GM12872 (cell line): ENCODE data around the gene SLC1A5.

Source experiments
- TF ChIP-seq, protein P1 (sequence below): IDR thresholded peaks from 3 replicates; pipeline ENCODE4 v1.5.1; 2011; ENCODE audit warnings: low read depth, mild to moderate bottlenecking, low read length, moderate library complexity; ENCODE audit not compliant: insufficient read depth

The SLC1A5 gene

DNA sequence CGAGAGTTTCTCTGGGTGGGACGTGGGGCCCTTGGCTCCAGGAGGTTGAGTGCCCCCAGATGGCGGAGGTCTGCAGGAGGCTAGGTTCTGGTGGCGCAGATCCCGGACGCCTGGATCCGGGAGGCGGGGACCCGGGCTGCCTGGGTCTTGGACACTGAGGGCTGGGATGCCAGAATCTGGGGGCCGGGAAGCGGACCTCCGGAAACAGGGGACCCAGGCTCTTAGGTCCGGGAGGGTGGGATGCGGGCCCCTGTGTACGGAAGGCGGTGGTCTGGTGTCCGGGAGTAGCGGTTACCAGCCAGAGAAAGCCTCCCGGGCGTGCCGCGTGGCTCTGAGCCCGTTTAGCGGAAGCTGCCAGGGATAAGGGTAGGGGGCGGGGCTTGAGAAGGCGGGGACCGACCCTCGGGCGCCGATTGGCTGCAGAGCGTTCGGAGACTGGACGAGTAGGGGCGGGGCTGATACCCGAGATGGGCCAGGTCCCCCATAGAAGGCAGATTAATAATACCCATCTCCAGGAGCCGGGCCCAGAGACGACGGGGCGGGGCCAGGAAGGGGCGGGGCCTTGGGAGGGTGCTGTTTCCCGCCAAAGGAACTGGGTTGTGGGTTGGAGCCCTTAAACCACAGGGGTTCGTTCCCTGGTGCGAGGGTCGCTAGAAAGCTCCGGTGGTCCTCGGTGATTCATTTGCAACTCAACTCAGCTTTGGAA is at the start of gene SLC1A5:
Gene SLC1A5, minus strand, starts transcription at position 333 of the 706 bp plus-strand sequence. CDS start 629 bp downstream, outside the sequence.
- TF ChIP-seq, protein P1, sequence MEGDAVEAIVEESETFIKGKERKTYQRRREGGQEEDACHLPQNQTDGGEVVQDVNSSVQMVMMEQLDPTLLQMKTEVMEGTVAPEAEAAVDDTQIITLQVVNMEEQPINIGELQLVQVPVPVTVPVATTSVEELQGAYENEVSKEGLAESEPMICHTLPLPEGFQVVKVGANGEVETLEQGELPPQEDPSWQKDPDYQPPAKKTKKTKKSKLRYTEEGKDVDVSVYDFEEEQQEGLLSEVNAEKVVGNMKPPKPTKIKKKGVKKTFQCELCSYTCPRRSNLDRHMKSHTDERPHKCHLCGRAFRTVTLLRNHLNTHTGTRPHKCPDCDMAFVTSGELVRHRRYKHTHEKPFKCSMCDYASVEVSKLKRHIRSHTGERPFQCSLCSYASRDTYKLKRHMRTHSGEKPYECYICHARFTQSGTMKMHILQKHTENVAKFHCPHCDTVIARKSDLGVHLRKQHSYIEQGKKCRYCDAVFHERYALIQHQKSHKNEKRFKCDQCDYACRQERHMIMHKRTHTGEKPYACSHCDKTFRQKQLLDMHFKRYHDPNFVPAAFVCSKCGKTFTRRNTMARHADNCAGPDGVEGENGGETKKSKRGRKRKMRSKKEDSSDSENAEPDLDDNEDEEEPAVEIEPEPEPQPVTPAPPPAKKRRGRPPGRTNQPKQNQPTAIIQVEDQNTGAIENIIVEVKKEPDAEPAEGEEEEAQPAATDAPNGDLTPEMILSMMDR, result no peak

DNA sequence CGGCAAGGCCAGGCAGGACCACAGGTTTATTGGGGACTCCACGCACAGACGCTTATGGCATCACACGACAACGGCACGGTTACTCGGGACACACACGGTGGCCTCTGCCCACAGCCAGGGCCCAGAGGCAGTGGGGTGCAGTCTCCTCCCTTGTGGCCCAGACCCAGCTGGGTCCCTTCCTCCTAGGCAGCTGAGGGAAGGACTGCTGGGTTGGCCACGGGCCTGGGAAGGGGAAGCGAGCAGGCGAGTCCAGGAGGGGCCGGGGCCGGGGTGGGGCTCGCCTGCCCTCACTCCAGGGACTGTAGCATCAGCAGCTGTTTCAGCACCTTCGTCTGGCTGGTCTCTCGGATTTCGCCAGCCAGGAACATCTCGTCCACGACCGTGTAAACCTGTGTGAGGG is 49.8 kb upstream of the SLC1A5 start:
- TF ChIP-seq, protein P1, result no peak

GRCh38 chr19:46834984-46835383 is 46.6 kb upstream of the SLC1A5 start:
- TF ChIP-seq, protein P1, result no peak

DNA sequence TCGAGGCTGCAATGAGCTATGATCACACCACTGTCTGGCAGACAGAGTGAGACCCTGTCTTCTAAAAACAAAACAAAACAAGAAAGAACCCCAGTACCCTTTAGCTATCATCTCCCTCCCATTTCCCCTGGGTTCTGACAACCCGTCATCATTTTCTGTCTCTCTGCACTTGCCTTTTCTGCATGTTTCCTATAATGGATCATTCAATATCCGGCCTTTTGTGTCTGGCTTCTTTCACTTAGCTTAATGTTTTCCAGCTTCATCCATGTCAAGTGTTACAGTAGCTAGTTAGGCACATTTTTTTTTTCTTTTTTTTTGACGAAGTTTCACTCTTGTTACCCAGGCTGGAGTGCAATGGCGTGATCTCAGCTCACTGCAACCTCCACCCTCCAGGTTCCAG is 45.7 kb upstream of the SLC1A5 start:
- TF ChIP-seq, protein P1, result no peak

GRCh38 chr19:46830864-46831263 is 42.5 kb upstream of the SLC1A5 start:
- TF ChIP-seq, protein P1, result no peak

- TF ChIP-seq, protein P1, result no peak
Observed at GRCh38 chr19:46828484-46828883, 40.1 kb upstream of the SLC1A5 start.

DNA sequence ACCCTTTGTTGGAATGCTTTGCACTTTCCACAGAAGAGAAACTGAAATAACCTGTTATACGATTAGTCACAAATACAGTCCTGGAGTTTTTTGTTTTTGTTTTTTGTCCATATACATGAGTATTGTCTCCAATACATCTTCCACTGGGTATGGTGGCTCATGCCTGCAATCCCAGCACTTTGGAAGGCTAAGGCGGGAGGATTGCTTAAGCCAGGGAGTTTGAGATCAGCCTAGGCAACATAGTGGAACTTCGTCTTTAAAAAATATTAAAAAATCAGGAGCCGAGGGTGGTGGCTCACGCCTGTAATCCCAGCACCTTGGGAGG is 37.3 kb upstream of the SLC1A5 start:
- TF ChIP-seq, protein P1, result no peak
